ENCODE results near the gene MPP4.

DNA sequence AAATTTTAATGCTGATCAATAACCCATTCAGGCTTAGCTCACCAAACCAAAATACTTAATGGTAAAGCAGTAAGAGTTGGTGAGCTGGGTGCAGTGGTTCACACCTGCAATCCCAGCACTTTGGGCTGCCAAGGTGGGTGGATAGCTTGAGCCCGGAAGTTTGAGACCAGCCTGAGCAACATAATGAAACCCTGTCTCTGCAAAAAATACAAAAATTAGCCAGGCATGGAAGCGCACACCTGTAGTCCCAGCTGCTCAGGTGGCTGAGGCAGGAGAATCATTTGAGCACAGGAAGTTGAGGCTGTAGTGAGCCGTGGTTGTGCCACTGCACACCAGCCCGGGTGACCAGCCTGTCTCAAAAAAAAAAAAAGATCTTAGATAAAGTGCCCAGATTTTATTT lies 35.7 kb upstream of the MPP4 start:
- TF ChIP-seq, protein P1, sequence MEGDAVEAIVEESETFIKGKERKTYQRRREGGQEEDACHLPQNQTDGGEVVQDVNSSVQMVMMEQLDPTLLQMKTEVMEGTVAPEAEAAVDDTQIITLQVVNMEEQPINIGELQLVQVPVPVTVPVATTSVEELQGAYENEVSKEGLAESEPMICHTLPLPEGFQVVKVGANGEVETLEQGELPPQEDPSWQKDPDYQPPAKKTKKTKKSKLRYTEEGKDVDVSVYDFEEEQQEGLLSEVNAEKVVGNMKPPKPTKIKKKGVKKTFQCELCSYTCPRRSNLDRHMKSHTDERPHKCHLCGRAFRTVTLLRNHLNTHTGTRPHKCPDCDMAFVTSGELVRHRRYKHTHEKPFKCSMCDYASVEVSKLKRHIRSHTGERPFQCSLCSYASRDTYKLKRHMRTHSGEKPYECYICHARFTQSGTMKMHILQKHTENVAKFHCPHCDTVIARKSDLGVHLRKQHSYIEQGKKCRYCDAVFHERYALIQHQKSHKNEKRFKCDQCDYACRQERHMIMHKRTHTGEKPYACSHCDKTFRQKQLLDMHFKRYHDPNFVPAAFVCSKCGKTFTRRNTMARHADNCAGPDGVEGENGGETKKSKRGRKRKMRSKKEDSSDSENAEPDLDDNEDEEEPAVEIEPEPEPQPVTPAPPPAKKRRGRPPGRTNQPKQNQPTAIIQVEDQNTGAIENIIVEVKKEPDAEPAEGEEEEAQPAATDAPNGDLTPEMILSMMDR (IDR thresholded peaks at IDR 0.05) = no peak
- TF ChIP-seq POLR2AphosphoS5 (IDR thresholded peaks at IDR 0.05; ENCODE audit: low read depth, low read length) (no peak), SIN3A (IDR thresholded peaks at IDR 0.05; ENCODE audit: borderline replicate concordance, insufficient read depth, low read depth, low read length) (no peak)
- TF ChIP-seq, protein P2, sequence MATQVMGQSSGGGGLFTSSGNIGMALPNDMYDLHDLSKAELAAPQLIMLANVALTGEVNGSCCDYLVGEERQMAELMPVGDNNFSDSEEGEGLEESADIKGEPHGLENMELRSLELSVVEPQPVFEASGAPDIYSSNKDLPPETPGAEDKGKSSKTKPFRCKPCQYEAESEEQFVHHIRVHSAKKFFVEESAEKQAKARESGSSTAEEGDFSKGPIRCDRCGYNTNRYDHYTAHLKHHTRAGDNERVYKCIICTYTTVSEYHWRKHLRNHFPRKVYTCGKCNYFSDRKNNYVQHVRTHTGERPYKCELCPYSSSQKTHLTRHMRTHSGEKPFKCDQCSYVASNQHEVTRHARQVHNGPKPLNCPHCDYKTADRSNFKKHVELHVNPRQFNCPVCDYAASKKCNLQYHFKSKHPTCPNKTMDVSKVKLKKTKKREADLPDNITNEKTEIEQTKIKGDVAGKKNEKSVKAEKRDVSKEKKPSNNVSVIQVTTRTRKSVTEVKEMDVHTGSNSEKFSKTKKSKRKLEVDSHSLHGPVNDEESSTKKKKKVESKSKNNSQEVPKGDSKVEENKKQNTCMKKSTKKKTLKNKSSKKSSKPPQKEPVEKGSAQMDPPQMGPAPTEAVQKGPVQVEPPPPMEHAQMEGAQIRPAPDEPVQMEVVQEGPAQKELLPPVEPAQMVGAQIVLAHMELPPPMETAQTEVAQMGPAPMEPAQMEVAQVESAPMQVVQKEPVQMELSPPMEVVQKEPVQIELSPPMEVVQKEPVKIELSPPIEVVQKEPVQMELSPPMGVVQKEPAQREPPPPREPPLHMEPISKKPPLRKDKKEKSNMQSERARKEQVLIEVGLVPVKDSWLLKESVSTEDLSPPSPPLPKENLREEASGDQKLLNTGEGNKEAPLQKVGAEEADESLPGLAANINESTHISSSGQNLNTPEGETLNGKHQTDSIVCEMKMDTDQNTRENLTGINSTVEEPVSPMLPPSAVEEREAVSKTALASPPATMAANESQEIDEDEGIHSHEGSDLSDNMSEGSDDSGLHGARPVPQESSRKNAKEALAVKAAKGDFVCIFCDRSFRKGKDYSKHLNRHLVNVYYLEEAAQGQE (IDR thresholded peaks at IDR 0.05; ENCODE audit: insufficient read depth in 1 of 2, low read depth in 2 of 2, low read length in 1 of 2) = no peak
